Fibroblast of mammary gland (primary cell): ENCODE data around the gene LMX1A.

Experiments
- DNase-seq: peaks from one replicate; pipeline ENCODE4 v3.0.0-alpha.2; 2010; ENCODE audit warnings: low read depth
- H3K4me3 ChIP-seq: 2 replicates; pipeline ENCODE4 v1.5.1; 2011; ENCODE audit warnings: low read depth, mild to moderate bottlenecking, low read length, moderate library complexity; ENCODE audit not compliant: control insufficient read depth
- CTCF ChIP-seq: conservative IDR thresholded peaks from 2 replicates; pipeline ENCODE4 v1.5.1; 2011; ENCODE audit warnings: low read depth, low read length, inconsistent platforms; ENCODE audit not compliant: control insufficient read depth, insufficient read depth

The LMX1A gene

DNA sequence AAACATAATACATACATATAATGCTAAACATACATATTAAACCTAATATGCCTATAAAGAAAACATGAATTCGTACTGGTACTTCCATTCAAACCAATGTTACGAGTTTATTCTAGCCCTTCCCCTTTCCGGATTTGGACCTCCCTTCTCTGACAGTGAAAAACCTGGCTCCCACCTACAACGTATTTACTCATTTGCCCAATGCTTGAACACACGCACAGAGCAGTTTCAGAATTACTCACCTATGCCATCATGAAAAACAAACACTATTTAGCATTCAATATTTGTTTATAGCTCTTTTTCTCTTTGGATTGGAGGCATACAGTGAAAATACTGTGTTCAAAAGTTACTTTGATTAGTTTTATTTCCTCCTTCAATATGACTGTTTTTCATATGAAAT is 204.4 kb downstream of the LMX1A start:
- DNase-seq, result no peak
- H3K4me3 ChIP-seq, result no peak overlapping the region
- TF ChIP-seq CTCF, result no peak
